Left renal cortex interstitium (tissue), 4 donors: Measurements from ENCODE around the gene ASMTL. TPM values are rescaled to one million over a fixed set of nuclear protein-coding genes. Genes with fewer than 3 reads are reported as not detected.
"Not testable (repeated sequence)": the region's sequence is repeated elsewhere in the genome, so short reads cannot be mapped to it uniquely, and the experiment has no call there.

Experiments
- DNase-seq, 4 donors: peaks; one replicate each; pipeline ENCODE4 v3.0.0-alpha.2; 2013; ENCODE audit warnings: low read depth in 4 of 4, low spot score in 2 of 4, missing footprints in 1 of 4
- polyA plus RNA-seq, 4 donors: library from polyadenylated mRNA; unstranded; fragments of 120-200 nt; gene quantifications; one replicate each; pipeline ENCODE4 v1.2.1, GENCODE V29; 2013; ENCODE audit not compliant: insufficient read length in 4 of 4

The ASMTL gene, protein sequence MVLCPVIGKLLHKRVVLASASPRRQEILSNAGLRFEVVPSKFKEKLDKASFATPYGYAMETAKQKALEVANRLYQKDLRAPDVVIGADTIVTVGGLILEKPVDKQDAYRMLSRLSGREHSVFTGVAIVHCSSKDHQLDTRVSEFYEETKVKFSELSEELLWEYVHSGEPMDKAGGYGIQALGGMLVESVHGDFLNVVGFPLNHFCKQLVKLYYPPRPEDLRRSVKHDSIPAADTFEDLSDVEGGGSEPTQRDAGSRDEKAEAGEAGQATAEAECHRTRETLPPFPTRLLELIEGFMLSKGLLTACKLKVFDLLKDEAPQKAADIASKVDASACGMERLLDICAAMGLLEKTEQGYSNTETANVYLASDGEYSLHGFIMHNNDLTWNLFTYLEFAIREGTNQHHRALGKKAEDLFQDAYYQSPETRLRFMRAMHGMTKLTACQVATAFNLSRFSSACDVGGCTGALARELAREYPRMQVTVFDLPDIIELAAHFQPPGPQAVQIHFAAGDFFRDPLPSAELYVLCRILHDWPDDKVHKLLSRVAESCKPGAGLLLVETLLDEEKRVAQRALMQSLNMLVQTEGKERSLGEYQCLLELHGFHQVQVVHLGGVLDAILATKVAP
- polyA plus RNA-seq, result 10 to 100 TPM; 35.7 to 61.9 (median 46.5) TPM

DNA sequence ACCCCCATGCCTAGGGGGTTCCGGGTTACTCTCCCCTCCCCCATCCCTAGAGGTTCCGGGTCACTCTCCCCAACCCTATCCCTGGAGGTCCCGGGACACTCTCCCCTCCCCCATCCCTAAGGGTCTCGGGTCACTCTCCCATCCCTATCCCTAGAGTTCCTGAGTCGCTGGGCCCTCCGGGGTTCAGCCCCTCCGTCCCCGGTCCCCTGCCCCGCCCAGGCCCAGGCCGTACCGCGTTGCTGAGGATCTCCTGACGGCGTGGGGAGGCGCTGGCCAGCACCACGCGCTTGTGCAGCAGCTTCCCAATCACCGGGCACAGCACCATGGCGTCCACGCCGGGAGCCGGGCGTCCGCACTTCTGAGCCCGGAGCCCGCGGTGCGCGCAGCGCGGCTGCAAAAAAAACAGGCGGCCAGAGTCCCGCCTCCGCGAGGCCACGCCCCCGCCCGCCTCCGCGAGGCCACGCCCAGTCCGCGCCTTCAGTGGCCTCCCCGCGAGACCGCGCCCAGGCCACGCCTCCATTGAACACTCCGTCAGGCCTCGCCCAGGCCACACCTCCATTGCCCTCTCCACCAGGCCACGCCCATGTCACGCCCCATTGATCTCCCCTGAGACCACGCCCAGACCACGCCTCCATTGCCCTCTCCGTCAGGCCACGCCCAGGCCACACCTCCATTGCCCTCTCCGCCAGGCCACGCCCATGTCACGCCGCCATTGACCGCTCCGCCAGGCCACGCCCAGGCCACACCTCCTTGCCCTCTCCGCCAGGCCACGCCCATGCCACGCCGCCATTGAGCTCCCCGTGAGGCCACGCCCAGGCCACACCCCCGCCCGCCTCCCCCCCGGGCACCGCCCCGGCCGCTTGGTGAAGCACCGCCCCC lies at the start of gene ASMTL:
TSS of gene ASMTL (minus strand) at position 394 of the 879 bp plus-strand sequence. CDS start at position 325, 69 bp downstream.
- peak; percentile 96 to 99 (median 96) for DNase-seq

DNA sequence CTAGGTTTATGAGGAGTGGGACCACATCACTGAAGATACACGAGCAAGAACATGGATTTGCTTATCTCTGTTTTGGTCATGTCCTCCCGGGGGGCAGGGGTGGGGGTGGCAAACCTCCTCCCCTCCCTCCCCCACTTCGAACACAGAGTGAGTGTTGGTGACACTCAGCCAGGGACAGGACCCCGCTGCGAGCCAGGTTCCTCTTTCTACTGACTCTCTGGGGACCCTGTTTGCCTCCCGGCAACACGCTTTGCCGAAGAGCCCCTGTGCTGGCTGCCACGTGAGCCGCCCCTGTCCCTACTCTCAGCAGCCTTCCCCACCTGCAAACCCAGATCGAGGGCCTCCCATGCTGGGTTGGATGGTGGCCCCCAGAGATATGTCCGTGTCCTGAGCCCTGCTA lies 49.5 kb upstream of the ASMTL start:
- DNase-seq, result no peak

DNA sequence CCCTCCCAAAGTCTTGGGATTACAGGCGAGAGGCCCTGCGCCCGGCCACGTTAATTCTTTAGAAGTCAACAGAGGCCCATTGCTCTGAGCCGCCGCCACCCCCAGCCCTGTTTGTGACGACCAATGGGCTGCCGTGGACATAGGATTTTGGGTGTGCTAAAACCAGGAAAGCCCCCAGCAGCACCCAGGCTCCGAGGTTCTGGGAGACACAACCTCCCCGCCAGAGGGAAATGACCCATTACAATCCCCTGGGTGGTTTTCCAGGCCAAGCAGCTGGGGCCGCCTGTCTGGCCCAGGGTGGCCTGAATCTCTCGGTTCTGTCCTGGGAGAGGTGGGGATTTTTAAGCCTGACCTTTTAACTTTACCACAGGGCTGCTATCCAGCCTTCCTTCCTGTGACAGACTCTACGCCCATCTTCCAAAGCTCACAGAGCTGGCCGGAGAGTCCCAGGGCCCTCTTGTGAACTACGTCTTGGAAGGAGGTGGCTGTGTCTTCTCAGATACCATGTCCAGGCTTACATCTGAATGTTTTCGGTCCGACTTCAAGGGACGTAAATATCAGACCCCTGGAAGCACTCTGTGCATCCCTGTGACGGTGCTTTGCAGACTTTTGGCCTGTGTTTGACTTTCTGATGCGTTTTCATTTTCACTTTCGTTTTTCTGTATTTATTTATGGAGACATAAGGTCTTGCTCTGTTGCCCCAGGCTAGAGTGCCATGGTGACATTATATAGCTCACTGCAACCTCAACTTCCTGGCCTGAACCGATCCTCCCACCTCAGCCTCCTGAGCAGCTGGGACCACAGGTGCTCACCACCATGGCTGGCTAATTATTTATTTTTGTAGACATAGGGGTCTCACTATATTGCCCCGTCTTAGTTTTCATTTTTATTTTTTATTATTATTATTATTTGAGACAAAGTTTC lies 48.3 kb upstream of the ASMTL start:
- DNase-seq, result no peak

DNA sequence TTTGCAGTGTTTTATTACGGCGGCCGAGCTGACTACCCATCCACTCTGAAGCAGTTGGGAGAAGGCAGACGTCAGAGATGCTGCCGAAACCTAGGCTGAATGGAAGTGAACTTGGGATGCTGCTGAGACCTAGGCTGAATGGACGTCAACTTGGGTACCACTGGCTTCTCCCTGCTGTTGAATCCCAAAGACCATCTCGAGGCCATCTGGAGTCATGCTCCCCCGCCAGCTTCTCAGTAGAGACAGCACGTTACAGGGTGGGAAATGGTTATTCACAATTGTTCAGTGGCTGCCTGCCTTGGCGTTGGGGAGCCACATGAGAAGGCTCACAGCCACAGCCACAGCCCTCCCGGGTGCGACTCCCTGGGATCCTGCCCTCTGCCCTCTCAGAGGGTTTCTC lies 43.4 kb upstream of the ASMTL start:
- DNase-seq, result no peak

DNA sequence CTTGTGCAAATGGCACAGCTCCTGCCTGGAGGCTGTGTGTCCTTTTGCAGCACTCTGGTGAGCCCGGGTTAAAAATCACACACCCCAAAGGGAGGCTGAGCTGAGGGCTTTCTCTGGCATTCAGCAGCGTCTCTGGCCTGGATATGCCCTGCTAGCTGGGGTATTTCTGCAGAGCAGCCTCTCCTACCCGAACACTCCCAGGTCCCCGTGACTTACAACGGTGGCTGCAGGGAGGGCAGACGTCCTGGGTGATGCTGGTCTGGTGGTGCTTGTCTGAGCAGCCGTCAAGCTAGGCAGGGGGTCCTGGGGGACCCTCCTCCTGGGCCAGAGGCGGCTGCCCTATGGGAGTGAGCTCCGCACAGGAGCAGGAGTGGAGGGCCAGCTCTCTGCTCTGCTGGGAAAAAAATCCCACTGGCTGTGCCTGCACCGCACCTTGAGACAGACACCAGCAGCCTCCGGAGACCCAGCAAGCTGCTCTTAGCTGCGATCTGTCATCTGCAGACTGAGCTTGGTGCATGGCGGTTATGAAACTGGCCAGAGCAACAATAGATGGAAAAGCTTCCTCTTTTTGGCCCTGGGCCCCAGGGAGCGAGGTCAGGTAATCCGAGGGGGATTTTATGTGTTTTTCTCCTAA lies 41.3 kb upstream of the ASMTL start:
- DNase-seq, result no peak

DNA sequence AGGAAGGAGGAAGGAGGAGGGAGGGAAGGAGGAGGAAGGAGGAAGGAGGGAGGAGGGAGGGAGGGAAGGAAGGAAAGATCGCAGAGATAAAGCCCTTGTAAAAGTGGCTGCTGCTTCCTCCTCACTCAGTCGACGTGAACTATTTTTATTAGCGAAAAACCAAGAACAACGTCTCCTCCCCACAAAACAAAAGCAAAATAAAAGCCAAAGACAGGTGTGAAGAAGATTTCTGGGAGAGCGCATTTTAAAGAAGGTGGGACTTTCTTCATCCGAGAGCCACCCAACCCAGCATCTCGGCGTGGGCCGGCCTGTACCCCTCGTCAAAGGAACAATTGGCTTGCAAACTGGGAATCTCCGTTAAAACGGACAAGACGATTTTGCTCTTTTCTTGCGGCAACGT lies 40.7 kb upstream of the ASMTL start:
- no peak for DNase-seq

DNA sequence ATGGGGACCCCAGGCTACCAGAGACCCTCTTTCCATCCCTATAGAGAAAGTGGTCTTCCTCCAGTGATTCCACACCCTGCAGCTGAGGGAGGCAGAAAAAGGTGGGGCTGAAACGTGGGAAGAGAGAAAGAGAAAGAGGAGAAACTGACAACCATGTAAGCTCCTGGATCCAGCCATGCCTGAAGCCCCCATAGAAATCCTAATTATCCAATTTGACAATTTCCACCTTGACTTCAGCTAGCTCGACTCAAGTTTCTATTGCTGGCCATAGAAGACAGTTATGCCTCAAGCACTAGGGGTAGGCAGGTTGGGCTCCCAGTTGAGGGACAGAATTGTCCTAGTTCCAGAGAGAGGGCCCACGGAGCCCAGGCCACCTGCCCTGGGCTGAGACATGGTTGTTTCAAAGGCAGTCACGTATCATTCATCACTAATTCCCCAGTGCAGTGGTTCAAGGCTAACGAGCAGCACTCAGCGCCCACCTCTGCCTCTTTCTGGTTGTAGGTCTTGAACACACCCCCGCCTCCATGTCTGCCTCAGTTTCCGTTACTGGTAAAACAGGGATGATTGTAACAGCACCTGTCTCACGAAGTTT lies 39.8 kb upstream of the ASMTL start:
- no peak for DNase-seq

DNA sequence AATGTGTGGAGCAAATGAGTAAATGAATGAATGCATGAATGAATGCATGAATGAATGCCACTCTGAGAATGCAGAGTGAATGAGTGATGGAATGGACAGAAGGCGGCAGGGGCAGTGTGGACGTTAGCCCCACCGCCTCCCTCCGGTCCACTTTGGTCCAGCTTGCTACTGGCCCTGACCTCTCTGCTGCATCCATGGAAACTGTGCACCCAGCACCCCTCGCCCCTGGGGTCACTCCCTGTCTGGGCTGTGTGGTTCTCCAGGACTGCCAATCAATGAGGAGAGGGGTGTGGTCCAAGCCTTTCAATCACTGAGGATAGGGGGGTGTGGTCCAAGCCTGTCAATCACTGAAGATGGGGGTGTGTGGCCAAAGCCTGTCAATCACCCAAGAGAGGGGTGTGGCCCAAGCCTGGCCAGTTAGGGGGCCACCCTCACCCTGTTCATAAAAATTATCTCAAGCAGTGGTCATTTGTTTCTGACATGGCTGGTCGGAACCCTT lies 39.2 kb upstream of the ASMTL start:
- no peak for DNase-seq

DNA sequence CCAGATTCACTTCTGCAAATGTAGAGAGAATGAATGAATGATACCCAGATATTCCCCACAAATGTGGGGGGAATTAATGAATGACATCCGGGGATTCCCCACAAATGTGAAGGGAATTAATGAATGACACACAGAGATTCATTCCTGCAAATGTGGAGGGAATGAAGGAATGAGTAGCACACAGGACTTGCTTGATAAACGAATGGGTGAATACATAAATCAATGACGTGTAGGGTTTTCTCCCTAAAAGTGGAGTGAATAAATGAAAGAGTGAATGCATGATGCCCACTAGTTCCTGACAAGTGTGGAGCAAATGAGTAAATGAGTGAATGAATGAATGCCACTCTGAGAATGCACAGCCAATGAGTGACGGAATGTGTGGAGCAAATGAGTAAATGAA lies 38.5 kb upstream of the ASMTL start:
- not testable (repeated sequence) for DNase-seq

DNA sequence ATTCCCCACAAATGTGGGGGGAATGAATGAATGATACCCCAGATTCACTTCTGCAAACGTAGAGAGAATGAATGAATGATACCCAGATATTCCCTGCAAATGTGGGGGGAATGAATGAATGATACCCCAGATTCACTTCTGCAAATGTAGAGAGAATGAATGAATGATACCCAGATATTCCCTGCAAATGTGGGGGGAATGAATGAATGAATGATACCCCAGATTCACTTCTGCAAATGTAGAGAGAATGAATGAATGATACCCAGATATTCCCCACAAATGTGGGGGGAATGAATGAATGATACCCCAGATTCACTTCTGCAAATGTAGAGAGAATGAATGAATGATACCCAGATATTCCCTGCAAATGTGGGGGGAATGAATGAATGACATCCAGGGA lies 38.0 kb upstream of the ASMTL start:
- not testable (repeated sequence) for DNase-seq

DNA sequence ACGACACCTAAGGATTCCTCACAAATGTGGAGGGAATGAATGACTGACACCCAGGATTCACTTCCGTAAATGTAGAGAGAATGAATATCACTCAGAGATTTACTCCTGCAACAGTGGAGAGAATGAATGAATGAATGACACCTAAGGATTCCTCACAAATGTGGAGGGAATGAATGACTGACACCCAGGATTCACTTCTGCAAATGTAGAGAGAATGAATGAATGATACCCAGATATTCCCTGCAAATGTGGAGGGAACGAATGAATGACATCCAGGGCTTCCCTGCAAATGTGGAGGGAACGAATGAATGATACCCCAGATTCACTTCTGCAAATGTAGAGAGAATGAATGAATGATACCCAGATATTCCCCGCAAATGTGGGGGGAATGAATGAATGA lies 36.6 kb upstream of the ASMTL start:
- DNase-seq, result not testable (repeated sequence)

DNA sequence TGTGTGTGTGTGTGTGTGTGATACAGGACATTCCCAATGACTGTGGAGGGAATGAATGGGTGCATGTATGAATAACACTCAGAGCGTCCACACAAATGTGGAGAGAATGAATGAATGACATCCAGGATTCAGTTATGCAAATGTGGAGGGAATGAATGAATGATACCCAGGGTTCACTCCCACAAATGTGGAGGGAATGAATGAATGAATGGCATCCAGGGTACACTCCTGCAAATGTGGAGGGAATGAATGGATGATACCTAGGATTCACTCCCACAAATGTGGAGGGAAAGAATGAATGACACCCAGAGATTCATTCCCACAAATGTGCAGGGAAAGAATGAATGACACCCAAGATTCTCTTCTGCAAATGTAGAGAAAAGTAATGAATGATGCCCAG lies 36.0 kb upstream of the ASMTL start:
- no peak for DNase-seq

DNA sequence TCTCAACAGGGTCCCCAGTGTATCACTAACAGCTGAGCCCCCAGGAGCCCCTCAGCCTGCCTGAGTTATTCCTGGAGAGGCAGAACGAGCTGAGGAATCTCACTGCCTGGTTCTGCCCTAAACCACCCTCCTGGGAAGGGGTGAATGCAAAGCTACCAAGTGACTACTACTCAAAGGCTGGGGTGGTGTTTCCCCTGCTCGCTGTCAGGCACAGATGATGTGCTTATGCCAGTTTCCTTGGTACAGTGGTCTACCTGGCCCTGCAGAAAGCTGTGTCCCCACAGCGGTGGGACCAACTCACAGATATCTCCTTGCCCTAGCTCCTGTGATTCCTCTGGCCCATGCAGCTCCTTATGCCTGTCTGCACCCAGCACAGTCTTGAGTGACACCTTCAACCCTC lies 35.4 kb upstream of the ASMTL start:
- DNase-seq, result no peak

DNA sequence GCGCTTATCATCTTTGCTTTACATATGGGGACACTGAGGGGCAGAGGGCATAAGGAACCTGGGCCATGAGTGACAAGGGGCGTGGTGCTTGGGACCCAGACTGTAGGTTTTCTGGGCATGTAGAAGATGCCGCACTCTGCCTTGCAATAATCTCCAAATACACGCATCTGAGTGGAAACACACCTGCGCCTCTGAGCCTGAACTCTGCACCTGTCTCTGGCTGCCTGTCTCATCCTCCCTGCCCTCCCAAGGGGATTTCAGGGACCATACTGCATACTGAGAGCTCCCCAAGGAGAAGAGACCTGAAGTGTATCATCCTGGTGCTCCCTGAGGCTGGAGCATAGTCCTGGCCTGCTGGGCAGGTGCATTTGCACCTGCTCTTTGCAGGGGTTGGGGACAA lies 34.7 kb upstream of the ASMTL start:
- DNase-seq, result no peak

DNA sequence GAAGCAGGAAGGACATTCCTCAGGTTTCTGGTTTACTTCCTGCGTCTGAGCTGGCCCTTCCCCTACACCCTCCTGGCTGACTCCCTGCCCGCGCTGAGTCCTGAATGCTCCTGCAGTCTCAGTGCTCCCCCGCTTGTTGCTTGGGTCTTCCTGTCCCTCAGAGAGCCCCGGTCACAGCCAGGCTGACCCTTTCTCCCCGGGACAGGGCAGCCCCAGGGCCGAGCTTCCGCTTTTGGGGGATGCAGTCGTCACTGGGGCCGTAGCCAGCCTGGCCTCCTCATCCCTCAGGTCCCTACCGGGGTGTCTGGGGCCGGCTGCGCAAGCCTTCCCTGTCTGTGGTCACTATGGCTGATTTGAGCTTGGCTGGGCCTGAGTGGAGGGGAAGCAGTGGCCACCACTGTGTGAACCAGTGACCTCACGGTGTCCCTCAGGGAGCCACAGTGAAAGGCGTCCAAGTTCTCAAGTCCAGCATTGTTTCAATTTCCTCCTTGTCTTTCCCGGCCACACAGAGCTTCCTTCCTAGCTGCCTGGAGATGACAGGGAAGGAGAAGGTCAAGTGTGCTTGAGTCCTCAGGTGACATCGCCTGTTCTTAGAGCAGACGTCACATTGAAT lies 34.1 kb upstream of the ASMTL start:
- no peak for DNase-seq

DNA sequence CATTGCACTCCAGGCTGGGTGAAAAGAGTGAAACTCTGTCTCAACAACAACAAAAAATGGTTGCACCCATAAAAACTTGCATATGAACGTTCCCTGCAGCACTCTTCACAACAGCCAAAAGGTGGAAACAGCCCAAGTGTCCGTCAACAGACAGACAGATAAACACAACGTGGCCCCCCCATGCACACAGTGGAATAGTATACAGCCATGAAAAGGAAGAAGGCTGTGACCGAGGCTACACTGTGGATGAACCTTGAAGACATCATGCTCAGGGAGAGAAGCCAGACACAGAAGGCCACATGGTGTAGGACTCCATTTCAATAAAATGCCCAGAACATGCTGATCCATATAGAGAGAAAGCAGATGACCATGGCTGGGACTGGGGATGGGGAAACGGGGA lies 33.5 kb upstream of the ASMTL start:
- DNase-seq, result no peak

DNA sequence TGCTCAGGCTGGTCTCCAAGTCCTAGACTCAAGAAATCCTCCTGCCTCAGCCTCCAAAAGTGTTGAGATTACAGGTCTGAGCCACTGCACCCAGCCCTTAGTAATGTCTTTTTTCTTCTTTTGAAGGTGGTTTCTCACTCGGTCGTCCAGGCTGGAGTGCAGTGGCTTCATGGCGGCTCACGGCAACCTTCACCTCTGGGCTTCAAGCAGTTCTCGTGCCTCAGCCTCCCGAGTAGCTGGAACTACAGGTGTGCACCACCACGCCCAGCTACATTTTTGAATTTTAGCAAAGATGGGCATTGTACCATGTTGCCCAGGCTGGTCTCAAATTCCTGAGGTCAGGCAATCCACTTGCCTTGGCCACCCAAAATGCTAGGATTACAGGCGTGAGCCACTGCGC lies 32.3 kb upstream of the ASMTL start:
- DNase-seq, result no peak

DNA sequence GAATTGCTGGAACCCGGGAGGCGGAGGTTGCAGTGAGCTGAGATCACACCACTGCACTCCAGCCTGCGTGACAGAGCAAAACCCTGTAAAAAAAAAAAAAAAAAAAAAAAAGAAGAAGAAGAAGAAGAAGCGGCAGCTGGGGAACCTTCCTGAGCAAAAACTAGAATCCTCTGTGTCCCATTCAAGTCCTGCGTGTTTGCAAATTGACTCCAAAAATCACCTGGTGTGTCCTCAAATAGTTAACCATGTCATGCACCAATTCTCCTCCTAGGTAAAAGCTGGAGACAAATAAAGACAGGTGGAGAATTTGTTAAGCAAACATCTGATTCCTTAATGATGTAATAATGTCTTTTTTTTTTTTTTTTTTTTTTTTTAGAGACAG lies 31.9 kb upstream of the ASMTL start:
- no peak for DNase-seq
